Measurements from ENCODE around the gene DOK5. TPM values are rescaled to one million over a fixed set of nuclear protein-coding genes. Genes with fewer than 3 reads are reported as not detected.

DOK5 gene
- total and polyA plus RNA-seq, 2 donors (not counting 3 experiments of a cell fraction or from before 2014, with no cell fraction given) = 3.5 to 14.2 TPM

DNA sequence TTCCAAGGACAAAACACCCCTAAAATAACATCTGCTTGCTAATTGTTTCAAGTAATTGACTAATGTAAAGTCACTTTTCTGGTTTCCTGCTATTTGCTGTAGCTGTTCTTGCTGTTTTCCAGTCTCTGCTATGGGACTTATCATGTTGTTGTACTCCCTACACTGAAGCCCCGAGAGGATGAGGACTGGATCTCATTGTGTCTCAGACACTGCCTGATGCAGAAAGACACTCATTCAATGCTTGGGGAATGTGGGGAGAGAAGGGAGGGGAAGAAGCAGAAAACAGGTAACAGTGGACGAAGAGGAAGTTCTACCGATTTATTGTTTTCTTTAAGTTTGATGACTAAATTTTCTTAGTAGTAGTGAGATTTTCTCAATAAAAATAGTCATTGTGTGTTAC is 79.8 kb downstream of the DOK5 start:
- H3K4me3 ChIP-seq (replicated peaks in 1 of 3; ENCODE audit: insufficient read depth in 1 of 3, low read depth in 1 of 3, low read length in 3 of 3) = no peak overlapping the region
- peaks cover 29% of the 10 kb centered on the region for H3K4me1 ChIP-seq (ENCODE audit: control insufficient read depth, extremely low read depth, insufficient read depth, low read length)
- no peak overlapping the region for H3K27ac ChIP-seq (ENCODE audit: insufficient read depth, low read depth, low read length)
- H3K27me3 ChIP-seq (ENCODE audit: control insufficient read depth in 2 of 2, insufficient read depth in 2 of 2, low read length in 2 of 2) = no peaks in the 10 kb centered on the region
- FAIRE-seq (no peak), DNase-seq (ENCODE audit: low read depth, low spot score) (no peak)
- BruUV-seq (replicated peaks) = no TSS peak
- intact Hi-C loops (cut with micrococcal nuclease) (no loop called here), dilution Hi-C loops (cut with MboI; ENCODE audit: extremely low pct_ligation_motif_present, low sequenced_read_pairs) (no loop called here)
- H3K9me3 ChIP-seq (replicated peaks; ENCODE audit: control insufficient read depth, insufficient read depth, low read length) = no peaks in the 10 kb centered on the region
- no peaks in the 10 kb centered on the region for H3K36me3 ChIP-seq (ENCODE audit: control insufficient read depth in 2 of 2, extremely low read depth in 1 of 2, insufficient read depth in 2 of 2, low read length in 2 of 2)
- CTCF ChIA-PET = interaction anchor here (1.2 to 1.3 kb wide), 2 partner anchors 18 to 27 kb away, joined by 3 read pairs; no protein-coding TSS in a partner anchor
- H3K9ac ChIP-seq (replicated peaks; ENCODE audit: extremely low read depth, insufficient read depth, low read length) = no peak overlapping the region
- no peak overlapping the region for H3K4me2 ChIP-seq (ENCODE audit: insufficient read depth, low read length)
- no peak overlapping the region for H2AFZ ChIP-seq (ENCODE audit: low read depth, low read length)
- TF ChIP-seq, protein P1, sequence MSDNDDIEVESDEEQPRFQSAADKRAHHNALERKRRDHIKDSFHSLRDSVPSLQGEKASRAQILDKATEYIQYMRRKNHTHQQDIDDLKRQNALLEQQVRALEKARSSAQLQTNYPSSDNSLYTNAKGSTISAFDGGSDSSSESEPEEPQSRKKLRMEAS (IDR thresholded peaks at IDR 0.05; ENCODE audit: insufficient read depth, insufficient read length) = no peak
- no peak for TF ChIP-seq EZH2 (IDR thresholded peaks at IDR 0.05; ENCODE audit: borderline replicate concordance, low read depth, low read length, severe bottlenecking)
- H3K9me1 ChIP-seq (replicated peaks; ENCODE audit: control insufficient read depth, extremely low read depth, insufficient read depth, low read length) = no peaks in the 10 kb centered on the region
- POLR2A ChIA-PET = no interaction called here
- no peaks in the 10 kb centered on the region for H4K20me1 ChIP-seq (replicated peaks; ENCODE audit: control insufficient read depth, extremely low read depth, insufficient read depth, low read length)
- no peaks in the 10 kb centered on the region for H3K79me2 ChIP-seq (ENCODE audit: control insufficient read depth, insufficient read depth, low read length)

DNA sequence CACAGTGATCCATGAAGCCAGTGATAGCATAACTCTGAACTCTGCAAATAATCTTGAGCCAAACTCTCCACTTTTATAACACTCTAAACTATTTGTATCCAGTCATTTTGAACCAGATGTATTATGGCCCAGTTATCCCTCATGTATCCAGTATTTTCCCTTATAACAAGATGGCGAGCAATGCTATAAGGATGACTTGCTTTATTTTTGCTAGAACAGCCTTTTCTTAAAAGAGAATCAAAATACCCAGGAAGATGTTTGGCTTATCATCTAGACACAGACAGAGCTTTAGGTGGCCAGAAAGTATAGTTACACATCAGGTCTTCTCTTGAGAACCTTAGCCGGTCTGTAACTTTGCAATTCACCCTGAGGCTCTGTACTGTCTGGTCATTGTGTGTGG is 81.0 kb downstream of the DOK5 start:
- Histone ChIP-seq H3K36me3 (ENCODE audit: control insufficient read depth in 2 of 2, extremely low read depth in 1 of 2, insufficient read depth in 2 of 2, low read length in 2 of 2) (no peaks in the 10 kb centered on the region), H3K9me1 (replicated peaks; ENCODE audit: control insufficient read depth, extremely low read depth, insufficient read depth, low read length) (no peaks in the 10 kb centered on the region), H3K79me2 (ENCODE audit: control insufficient read depth, insufficient read depth, low read length) (no peaks in the 10 kb centered on the region), H3K27me3 (ENCODE audit: control insufficient read depth in 2 of 2, insufficient read depth in 2 of 2, low read length in 2 of 2) (no peaks in the 10 kb centered on the region), H3K4me2 (ENCODE audit: insufficient read depth, low read length) (no peak overlapping the region), H4K20me1 (replicated peaks; ENCODE audit: control insufficient read depth, extremely low read depth, insufficient read depth, low read length) (no peaks in the 10 kb centered on the region), H3K9me3 (replicated peaks; ENCODE audit: control insufficient read depth, insufficient read depth, low read length) (no peaks in the 10 kb centered on the region), H3K4me1 (ENCODE audit: control insufficient read depth, extremely low read depth, insufficient read depth, low read length) (peaks cover 37% of the 10 kb centered on the region), H3K4me3 (replicated peaks in 1 of 3; ENCODE audit: insufficient read depth in 1 of 3, low read depth in 1 of 3, low read length in 3 of 3) (no peak overlapping the region), H3K9ac (replicated peaks; ENCODE audit: extremely low read depth, insufficient read depth, low read length) (no peak overlapping the region), H2AFZ (ENCODE audit: low read depth, low read length) (no peak overlapping the region), H3K27ac (ENCODE audit: insufficient read depth, low read depth, low read length) (no peak overlapping the region)
- CTCF ChIA-PET = interaction anchor here (1.3 kb wide), 1 partner anchor 17 kb away, joined by 3 read pairs; no protein-coding TSS in a partner anchor
- TF ChIP-seq, protein P1 (IDR thresholded peaks at IDR 0.05; ENCODE audit: insufficient read depth, insufficient read length) = no peak
- no peak for TF ChIP-seq GATA2 (IDR thresholded peaks at IDR 0.05; ENCODE audit: insufficient read depth, insufficient read length, low read depth, low read length)
- BruUV-seq (replicated peaks) = no TSS peak
- intact Hi-C loops (cut with micrococcal nuclease) (no loop called here), dilution Hi-C loops (cut with MboI; ENCODE audit: extremely low pct_ligation_motif_present, low sequenced_read_pairs) (no loop called here)
- no peak for FAIRE-seq
- POLR2A ChIA-PET = no interaction called here
- no peak for DNase-seq (ENCODE audit: low read depth, low spot score)
